DLD1 (cell line): ENCODE data around the gene APPL2.

Experiments
- in situ Hi-C: cut with HindIII; loops from 2 replicates; pipeline ENCODE4 v1.10.0; 2017; ENCODE audit warnings: low sequenced_read_pairs

Gene APPL2

DNA sequence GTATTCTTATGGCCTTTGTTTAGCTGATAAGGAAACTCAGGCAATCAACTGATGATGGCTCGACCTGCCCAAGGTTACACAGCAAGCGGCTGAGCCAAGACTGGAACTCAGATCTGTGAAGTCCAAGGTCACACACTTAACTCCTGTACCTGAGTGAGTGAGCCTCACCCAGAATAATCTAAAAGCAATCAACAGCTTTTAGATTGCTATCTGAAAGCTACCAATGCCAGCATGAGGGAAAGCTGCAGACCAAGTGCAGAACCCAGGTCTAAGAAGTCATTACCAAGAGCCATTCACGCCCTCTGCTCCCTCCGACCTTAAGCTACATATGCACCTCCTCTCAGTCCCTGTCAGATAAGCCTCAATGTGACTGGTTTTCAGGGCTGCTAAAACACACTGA lies 12.1 kb downstream of the APPL2 start:
- in situ Hi-C loops = no loop called here

DNA sequence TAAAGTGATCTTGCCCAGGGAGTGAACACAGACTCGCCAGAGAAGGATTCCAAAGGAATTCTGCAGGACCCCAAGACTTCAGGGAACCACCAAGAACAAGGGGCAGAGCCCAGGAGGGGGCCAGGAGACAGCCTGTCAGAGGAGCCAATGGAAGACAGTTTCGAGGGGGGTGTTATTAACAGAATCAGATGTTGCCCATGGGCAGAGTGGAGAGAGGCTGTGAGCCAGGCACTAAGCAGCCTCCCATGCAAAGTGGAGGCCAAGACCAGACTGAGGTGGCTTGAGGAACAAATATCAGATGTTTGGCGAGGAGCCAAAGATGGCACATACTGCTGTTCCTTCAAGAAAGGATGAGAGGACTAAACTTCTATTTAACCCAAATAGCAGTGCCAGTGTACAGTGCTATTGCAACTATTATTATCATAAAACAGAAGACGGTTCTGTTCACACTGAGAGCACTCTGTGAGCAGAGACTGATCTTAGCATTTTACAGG lies 12.6 kb downstream of the APPL2 start:
- in situ Hi-C loops = no loop called here

GRCh38 chr12:105222726-105223351 lies 13.1 kb downstream of the APPL2 start:
- in situ Hi-C loops = no loop called here

DNA sequence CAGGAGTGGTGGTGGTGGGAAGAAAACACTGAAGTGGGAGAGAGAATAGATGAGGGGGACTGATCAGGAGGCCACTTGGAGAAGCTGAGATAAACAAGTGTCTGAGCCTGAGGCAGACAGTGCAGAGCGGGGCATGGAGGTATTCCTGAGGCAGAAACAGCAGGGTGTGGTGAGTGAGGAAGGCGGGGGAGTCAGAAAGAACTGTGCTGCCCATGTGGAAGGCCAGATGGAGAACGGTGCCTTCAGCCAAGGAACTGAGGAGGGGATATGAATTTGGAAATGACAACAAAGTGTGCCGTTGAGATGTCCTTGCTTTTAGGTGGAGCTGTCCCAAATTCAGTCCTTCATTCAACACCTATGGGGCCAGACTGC lies 13.7 kb downstream of the APPL2 start:
- in situ Hi-C loops = no loop called here

DNA sequence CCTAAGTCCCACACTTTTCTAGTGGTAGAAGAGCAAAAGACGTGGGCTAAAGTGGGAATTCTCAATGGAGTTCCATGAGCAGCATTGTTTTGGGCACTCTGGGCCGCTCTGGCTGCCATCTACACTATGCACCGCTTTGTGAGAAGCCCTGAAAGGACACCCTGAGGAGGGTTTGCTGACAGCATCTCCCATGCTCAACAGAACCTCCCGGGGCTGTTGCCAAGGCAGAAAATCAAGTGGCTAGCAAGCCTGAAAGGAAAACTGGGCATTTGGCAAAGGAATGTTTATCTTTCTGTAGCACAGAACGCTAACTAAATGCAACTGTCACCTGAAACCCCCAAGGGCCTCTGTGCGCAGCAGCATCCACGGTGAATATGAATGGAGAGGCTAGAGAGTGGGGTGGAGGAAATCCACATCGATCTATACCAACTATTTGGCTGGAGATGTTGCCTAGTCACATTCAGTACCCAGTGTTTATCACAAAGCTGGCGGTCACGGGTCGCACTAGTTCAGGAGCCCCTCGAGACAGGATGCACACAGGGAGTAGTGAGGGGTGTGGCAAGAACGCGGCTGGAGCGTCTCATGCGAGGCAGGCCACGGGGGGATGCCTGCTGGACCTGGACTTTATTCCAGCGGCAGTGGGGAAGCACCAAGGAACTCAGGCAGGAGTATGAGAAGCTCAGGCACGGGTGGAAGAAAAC lies 14.2 kb downstream of the APPL2 start:
- in situ Hi-C loops = no loop called here

GRCh38 chr12:105220929-105221290 lies 15.1 kb downstream of the APPL2 start:
- in situ Hi-C loops = no loop called here

- in situ Hi-C loops = no loop called here
Observed at GRCh38 chr12:105220150-105220928, 15.6 kb downstream of the APPL2 start.

DNA sequence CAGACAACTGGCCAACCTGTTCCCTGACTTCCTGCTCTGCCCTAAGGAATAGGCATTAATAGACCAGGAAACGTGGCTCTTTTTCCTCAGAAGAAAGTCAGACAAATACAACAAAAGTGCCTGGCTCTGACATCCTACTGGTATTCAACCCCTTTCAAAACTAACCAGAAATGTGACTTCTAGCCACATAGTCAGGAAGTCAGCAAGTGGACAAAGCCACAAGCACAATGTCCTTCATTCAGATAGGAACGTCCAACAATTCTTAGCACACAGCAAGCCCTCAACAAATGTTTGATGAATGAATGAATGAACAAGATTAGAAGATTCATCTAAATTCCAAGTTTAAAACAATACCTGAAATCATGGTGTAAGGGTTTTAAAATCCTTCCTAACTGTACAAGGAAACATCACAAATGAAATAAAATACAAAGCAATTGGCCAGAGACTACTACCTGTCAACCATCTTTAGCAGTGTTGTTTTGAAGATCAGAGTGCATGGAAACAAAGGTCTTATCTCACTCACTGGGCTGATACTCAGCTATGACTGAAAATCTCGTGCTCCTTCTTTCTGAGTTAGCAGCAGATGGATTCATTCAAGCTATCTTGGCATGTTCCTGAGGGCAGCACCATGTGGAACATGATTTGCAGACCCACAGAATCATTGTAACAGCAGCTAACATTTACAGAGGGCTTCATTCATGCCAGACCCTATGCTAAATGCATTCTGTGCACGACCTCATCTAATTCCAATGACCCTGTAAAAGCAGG lies 16.5 kb downstream of the APPL2 start:
- in situ Hi-C loops = no loop called here

DNA sequence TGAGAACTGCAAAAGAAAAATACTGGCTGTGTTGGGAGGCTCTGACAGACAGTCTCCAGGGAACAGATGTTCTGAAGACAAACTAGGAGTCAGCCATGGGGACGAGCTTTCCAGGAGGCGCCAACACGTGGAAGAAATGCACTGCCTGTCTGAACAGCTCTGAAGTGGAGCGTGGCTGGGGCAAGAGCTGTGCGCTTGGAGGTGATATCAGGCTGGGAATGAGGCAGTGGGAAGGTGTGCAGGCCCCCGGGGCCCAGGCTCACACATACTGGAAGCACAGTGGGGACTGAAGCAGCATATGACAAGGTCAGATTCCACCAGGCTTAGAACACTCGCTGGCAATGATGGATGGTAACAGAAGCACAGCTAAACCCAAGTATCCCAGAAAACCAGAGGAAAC lies 17.5 kb downstream of the APPL2 start:
- in situ Hi-C loops = no loop called here

GRCh38 chr12:105214670-105215375 lies 21.2 kb downstream of the APPL2 start:
- in situ Hi-C loops = no loop called here

GRCh38 chr12:105214148-105214547 lies 21.8 kb downstream of the APPL2 start:
- in situ Hi-C loops = no loop called here

GRCh38 chr12:105212438-105212837 lies 23.5 kb downstream of the APPL2 start:
- in situ Hi-C loops = no loop called here

GRCh38 chr12:105209091-105209490 lies 26.9 kb downstream of the APPL2 start:
- in situ Hi-C loops = no loop called here

DNA sequence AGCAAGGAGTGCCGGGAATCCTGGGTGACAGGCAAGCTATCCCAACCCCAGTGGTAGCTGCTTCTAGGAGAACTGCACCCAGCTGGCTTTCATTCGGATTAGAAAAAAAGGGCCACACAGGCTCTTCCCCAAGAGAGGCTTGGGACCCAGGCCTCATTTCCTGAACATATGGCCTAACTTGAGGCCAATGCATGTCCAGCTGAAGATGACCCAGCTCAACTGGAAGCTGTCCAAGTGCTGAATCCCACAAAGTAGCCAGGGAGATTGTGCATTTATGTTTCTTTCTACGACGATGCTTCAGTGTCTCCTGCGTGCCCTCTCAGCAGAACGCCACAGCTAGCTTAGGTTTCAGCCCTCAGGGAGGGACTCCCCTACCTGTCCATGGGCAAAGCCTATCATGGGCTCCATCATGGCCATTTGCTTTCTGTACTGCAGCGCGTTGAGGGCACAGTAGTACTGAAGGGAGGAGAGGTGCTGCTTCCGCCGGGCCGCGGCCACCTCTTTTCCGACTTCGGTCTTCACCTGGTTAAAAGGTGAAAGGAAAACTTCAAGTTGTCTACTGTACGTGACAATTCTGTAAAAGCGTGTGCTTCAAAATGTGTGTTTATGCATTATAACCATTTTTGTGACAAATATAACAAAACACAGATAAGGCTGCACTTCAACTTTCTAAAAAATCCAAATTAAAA lies 29.1 kb downstream of the APPL2 start:
- in situ Hi-C loops = no loop called here

GRCh38 chr12:105205322-105206048 lies 30.5 kb downstream of the APPL2 start:
- in situ Hi-C loops = no loop called here

DNA sequence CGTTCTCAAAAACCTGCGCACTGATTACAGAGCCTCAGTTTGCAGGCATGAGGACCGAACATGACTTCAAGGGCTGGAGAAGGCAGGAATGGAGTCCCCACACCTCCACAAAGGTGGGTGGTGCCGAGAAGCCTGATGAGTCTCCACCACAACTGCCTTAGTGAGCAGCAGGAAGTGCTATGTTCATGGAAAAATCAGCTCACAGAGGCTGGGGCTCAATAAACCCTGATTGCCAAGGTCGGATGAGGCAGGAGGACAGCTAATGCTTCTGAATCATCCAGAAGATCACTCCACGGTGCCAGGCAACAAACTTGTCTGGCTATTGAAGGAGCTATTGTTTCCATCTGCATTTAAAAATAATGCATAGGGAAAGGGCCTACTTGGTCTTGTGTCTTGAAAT lies 31.1 kb downstream of the APPL2 start:
- in situ Hi-C loops = no loop called here

GRCh38 chr12:105204127-105204526 lies 31.8 kb downstream of the APPL2 start:
- in situ Hi-C loops = no loop called here

GRCh38 chr12:105202202-105202601 lies 33.8 kb downstream of the APPL2 start:
- in situ Hi-C loops = no loop called here

DNA sequence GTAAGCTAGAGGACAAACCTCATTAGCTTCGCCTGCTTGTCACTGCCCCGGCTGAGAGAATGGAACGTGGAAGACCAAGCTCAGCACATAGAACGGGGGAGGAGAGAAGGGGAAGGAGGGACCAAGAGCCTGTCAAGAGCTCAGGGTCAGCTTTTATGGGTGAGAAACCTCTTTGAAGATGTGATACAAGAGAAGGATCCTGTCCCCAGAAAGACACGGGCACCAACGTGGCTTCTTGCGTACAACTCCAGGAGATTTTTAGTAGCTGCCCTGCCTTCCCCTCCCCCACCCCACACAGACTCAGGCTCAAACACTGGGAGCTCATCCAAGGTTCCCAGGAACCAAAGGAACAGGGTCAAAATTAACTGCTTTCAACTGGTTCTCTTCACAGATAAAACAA lies 34.7 kb downstream of the APPL2 start:
- in situ Hi-C loops = no loop called here
